CD14-positive monocyte (primary cell): ENCODE data around the gene PRM1. TPM values are rescaled to one million over a fixed set of nuclear protein-coding genes. Genes with fewer than 3 reads are reported as not detected.

ENCODE experiments used
- DNase-seq, 3 donors: peaks; one replicate each; pipeline ENCODE4 v3.0.0-alpha.2; 2011 to 2022
- H2AFZ ChIP-seq: 2 replicates; pipeline ENCODE4 v1.6.0; 2012; ENCODE audit warnings: mild to moderate bottlenecking, low read depth, low read length, inconsistent platforms; ENCODE audit not compliant: insufficient read depth, poor library complexity, severe bottlenecking
- H3K27ac ChIP-seq, 2 donors: 1 replicate in 1 of 2; 2 replicates in 1 of 2; pipeline ENCODE4 v1.5.1; 2012 to 2013; ENCODE audit warnings: low read length in 2 of 2, control low read depth in 1 of 2, inconsistent platforms in 1 of 2, low read depth in 1 of 2, mild to moderate bottlenecking in 1 of 2
- H3K27me3 ChIP-seq, 2 donors: one replicate each; pipeline versions ENCODE4 v1.6.0 to v1.6.1; 2011 to 2013; ENCODE audit warnings: low read length in 2 of 2; ENCODE audit not compliant: control insufficient read depth in 2 of 2, insufficient read depth in 2 of 2
- H3K36me3 ChIP-seq, 2 donors: replicated peaks in 1 of 2; 1 replicate in 1 of 2; 2 replicates in 1 of 2; pipeline versions ENCODE4 v1.5.1 to v1.6.1; 2012 to 2013; ENCODE audit warnings: low read length in 2 of 2, control low read depth in 1 of 2, inconsistent platforms in 1 of 2, mild to moderate bottlenecking in 1 of 2; ENCODE audit not compliant: insufficient read depth in 2 of 2, control insufficient read depth in 1 of 2
- H3K4me1 ChIP-seq, 2 donors: 1 replicate in 1 of 2; 2 replicates in 1 of 2; pipeline versions ENCODE4 v1.5.1 to v1.6.1; 2012 to 2013; ENCODE audit warnings: low read length in 2 of 2, control low read depth in 1 of 2, inconsistent platforms in 1 of 2, mild to moderate bottlenecking in 1 of 2, moderate library complexity in 1 of 2; ENCODE audit not compliant: insufficient read depth in 2 of 2, control insufficient read depth in 1 of 2
- H3K4me2 ChIP-seq: replicated peaks from 2 replicates; pipeline ENCODE3; 2012; ENCODE audit warnings: low read length, moderate library complexity, mild to moderate bottlenecking; ENCODE audit not compliant: poor library complexity, severe bottlenecking; ENCODE audit errors: extremely low read depth
- H3K4me3 ChIP-seq, 3 experiments: fragments of 200-600 bp in 1 of 3; sonication (generic) in 1 of 3; replicated peaks in 1 of 3; 1 replicate in 2 of 3; 2 replicates in 1 of 3; pipeline ENCODE4 v1.5.1; 2011 to 2013; ENCODE audit warnings: low read length in 3 of 3, mild to moderate bottlenecking in 3 of 3, control low read depth in 2 of 3, low read depth in 2 of 3, inconsistent platforms in 1 of 3, moderate library complexity in 1 of 3
- H3K79me2 ChIP-seq: 2 replicates; pipeline ENCODE4 v1.6.0; 2012; ENCODE audit warnings: mild to moderate bottlenecking, control low read depth, inconsistent platforms, low read length, moderate library complexity; ENCODE audit not compliant: insufficient read depth
- H3K9ac ChIP-seq: 2 replicates; pipeline ENCODE4 v1.6.0; 2017; ENCODE audit warnings: low read length, mild to moderate bottlenecking; ENCODE audit not compliant: insufficient read depth, poor library complexity, severe bottlenecking
- H3K9me3 ChIP-seq, 2 donors: replicated peaks in 1 of 2; 1 replicate in 1 of 2; 2 replicates in 1 of 2; pipeline versions ENCODE4 v1.5.1 to v1.6.1; 2012 to 2013; ENCODE audit warnings: low read length in 2 of 2, control low read depth in 1 of 2; ENCODE audit not compliant: control insufficient read depth in 1 of 2, insufficient read depth in 1 of 2
- H4K20me1 ChIP-seq: 2 replicates; pipeline ENCODE4 v1.6.0; 2012; ENCODE audit warnings: mild to moderate bottlenecking, low read length, control low read depth, moderate library complexity; ENCODE audit not compliant: insufficient read depth
- H3K27ac Mint-ChIP-seq, 7 donors: one replicate each; pipeline ENCODE4 v1.8.0; 2020; ENCODE audit warnings: mild to moderate bottlenecking in 7 of 7, mixed read lengths in 7 of 7, moderate library complexity in 6 of 7, inconsistent platforms in 2 of 7
- H3K27me3 Mint-ChIP-seq, 3 donors: one replicate each; pipeline ENCODE4 v1.8.0; 2021 to 2022; ENCODE audit warnings: low read depth in 3 of 3, mild to moderate bottlenecking in 3 of 3, mixed read lengths in 3 of 3, moderate library complexity in 3 of 3, inconsistent platforms in 1 of 3
- H3K36me3 Mint-ChIP-seq, 2 donors: one replicate each; pipeline ENCODE4 v1.8.0; 2020; ENCODE audit warnings: mixed read lengths in 2 of 2, inconsistent platforms in 1 of 2, mild to moderate bottlenecking in 1 of 2
- H3K4me1 Mint-ChIP-seq: one replicate; pipeline ENCODE4 v1.8.0; 2020; ENCODE audit warnings: mild to moderate bottlenecking, mixed read lengths
- H3K4me3 Mint-ChIP-seq, 2 donors: one replicate each; pipeline ENCODE4 v1.8.0; 2020; ENCODE audit warnings: mild to moderate bottlenecking in 2 of 2, mixed read lengths in 2 of 2, moderate library complexity in 1 of 2
- H3K9me3 Mint-ChIP-seq, 7 donors: one replicate each; pipeline ENCODE4 v1.8.0; 2020 to 2022; ENCODE audit warnings: mixed read lengths in 7 of 7, mild to moderate bottlenecking in 6 of 7, moderate library complexity in 6 of 7, inconsistent platforms in 2 of 7
- WGBS: methylation state at CpG from one replicate; pipeline ENCODE4 v1.1.5; 2013; ENCODE audit warnings: missing lambda C conversion rate; ENCODE audit not compliant: insufficient coverage; 5-methylcytosine and 5-hydroxymethylcytosine counted together
- intact Hi-C, 2 donors: fragments of 100-400 bp; cut with micrococcal nuclease; formaldehyde crosslinking; loops; one replicate each; pipeline versions ENCODE4 v1.15.0 to v1.15.1; 2023
- polyA plus RNA-seq, 3 donors: library from polyadenylated mRNA; depleted of rRNA in 1 of 3; unstranded in 2 of 3; stranded (reverse) in 1 of 3; fragments of 300-500 nt in 2 of 3; fragments of >200 nt in 1 of 3; fragmentation: Illumina TruSeq in 2 of 3; gene quantifications; 1 replicate in 2 of 3; 2 replicates in 1 of 3; pipeline ENCODE4 v1.2.3, GENCODE V29; 2012 to 2021
- TF ChIP-seq, protein P1 (sequence below): fragments of 200-600 bp; IDR thresholded peaks from one replicate; pipeline ENCODE4 v1.8.0; 2022; ENCODE audit warnings: antibody characterized with exemption, mild to moderate bottlenecking

Gene PRM1
- polyA plus RNA-seq, 3 donors = not detected

GRCh38 chr16:11276143-11276895 is 4.8 kb downstream of the PRM1 start, which contains the start of gene PRM2:
PRM2 (minus strand) TSS chr16:11276480; CDS start chr16:11276370, 110 bp downstream.
- no peaks in the 10 kb centered on the region for H3K9me3 ChIP-seq
- H4K20me1 ChIP-seq = no peaks in the 10 kb centered on the region
- no peaks in the 10 kb centered on the region for H3K9me3 Mint-ChIP-seq
- no peaks in the 10 kb centered on the region for H3K4me1 ChIP-seq
- no peak within 1 kb of the TSS for H3K4me3 ChIP-seq
- no peak within 1 kb of the TSS for H3K27ac ChIP-seq
- H3K27me3 ChIP-seq = peaks cover 0 to 4% of the 10 kb centered on the region in 2 donors
- H3K27me3 Mint-ChIP-seq = peaks cover 10 to 11% (median 10%) of the 10 kb centered on the region in 3 donors
- H2AFZ ChIP-seq = no peak within 1 kb of the TSS
- H3K4me1 Mint-ChIP-seq = peaks cover 13% of the 10 kb centered on the region
- 96% methylated on average over 25 of the region's 26 CpGs for WGBS
- peak within 1 kb of the TSS in 1 of 2 donors; percentile 58 for H3K4me3 Mint-ChIP-seq
- H3K4me2 ChIP-seq = no peak within 1 kb of the TSS
- TF ChIP-seq, protein P1, sequence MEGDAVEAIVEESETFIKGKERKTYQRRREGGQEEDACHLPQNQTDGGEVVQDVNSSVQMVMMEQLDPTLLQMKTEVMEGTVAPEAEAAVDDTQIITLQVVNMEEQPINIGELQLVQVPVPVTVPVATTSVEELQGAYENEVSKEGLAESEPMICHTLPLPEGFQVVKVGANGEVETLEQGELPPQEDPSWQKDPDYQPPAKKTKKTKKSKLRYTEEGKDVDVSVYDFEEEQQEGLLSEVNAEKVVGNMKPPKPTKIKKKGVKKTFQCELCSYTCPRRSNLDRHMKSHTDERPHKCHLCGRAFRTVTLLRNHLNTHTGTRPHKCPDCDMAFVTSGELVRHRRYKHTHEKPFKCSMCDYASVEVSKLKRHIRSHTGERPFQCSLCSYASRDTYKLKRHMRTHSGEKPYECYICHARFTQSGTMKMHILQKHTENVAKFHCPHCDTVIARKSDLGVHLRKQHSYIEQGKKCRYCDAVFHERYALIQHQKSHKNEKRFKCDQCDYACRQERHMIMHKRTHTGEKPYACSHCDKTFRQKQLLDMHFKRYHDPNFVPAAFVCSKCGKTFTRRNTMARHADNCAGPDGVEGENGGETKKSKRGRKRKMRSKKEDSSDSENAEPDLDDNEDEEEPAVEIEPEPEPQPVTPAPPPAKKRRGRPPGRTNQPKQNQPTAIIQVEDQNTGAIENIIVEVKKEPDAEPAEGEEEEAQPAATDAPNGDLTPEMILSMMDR = no peak
- no peaks in the 10 kb centered on the region for H3K79me2 ChIP-seq
- no peaks in the 10 kb centered on the region for H3K36me3 ChIP-seq
- intact Hi-C loops = no loop called here
- peak within 1 kb of the TSS in 1 of 7 donors; percentile 48 for H3K27ac Mint-ChIP-seq
- H3K9ac ChIP-seq = no peak within 1 kb of the TSS
- DNase-seq = no peak
- no peaks in the 10 kb centered on the region for H3K36me3 Mint-ChIP-seq

- H3K36me3 Mint-ChIP-seq = no peaks in the 10 kb centered on the region
- H3K4me3 Mint-ChIP-seq = no peak overlapping the region
- peaks cover 0 to 4% of the 10 kb centered on the region in 2 donors for H3K27me3 ChIP-seq
- no peak overlapping the region for H3K4me2 ChIP-seq
- H3K4me1 ChIP-seq = no peaks in the 10 kb centered on the region
- H4K20me1 ChIP-seq = no peaks in the 10 kb centered on the region
- H3K79me2 ChIP-seq = no peaks in the 10 kb centered on the region
- DNase-seq = no peak
- peaks cover 13% of the 10 kb centered on the region for H3K4me1 Mint-ChIP-seq
- H2AFZ ChIP-seq = no peak overlapping the region
- 97% methylated on average over 4 of the region's 7 CpGs for WGBS
- no peak overlapping the region for H3K27ac ChIP-seq
- no peaks in the 10 kb centered on the region for H3K9me3 ChIP-seq
- H3K4me3 ChIP-seq = no peak overlapping the region
- TF ChIP-seq, protein P1 = no peak
- intact Hi-C loops = no loop called here
- no peaks in the 10 kb centered on the region for H3K36me3 ChIP-seq
- no peaks in the 10 kb centered on the region for H3K9me3 Mint-ChIP-seq
- no peak overlapping the region for H3K9ac ChIP-seq
- no peak overlapping the region for H3K27ac Mint-ChIP-seq
- H3K27me3 Mint-ChIP-seq = peaks cover 11 to 12% (median 11%) of the 10 kb centered on the region in 3 donors
Observed at GRCh38 chr16:11274964-11275363, 6.2 kb downstream of the PRM1 start.
